Pancreas (tissue), 10 donors: ENCODE results near the gene GTSE1. TPM values are rescaled to one million over a fixed set of nuclear protein-coding genes. Genes with fewer than 3 reads are reported as not detected.

Source experiments
- ATAC-seq, 4 donors: fragments of 200-7000 bp; cut with Tn5 transposase; one replicate each; pipeline versions ENCODE4 v1.8.0 to v1.9.1; 2020; ENCODE audit warnings: mild to moderate bottlenecking in 4 of 4, moderate library complexity in 4 of 4
- DNase-seq, 6 donors: peaks; one replicate each; pipeline ENCODE4 v3.0.0-alpha.2; 2020
- FAIRE-seq: peaks from 2 replicates; lab custom pipeline; 2012; peaks lifted over from hg19 to GRCh38; lab: Jason Lieb, UNC
- H3K27ac ChIP-seq, 4 donors: fragments of 200-600 bp; sonication (generic); 1 replicate in 3 of 4; 2 replicates in 1 of 4; pipeline versions ENCODE4 v1.5.0 to v1.8.0; 2020
- H3K27me3 ChIP-seq, 4 donors: fragments of 200-600 bp; one replicate each; pipeline ENCODE4 v1.8.0; 2021
- H3K36me3 ChIP-seq, 3 donors: fragments of 200-600 bp; sonication (generic) in 1 of 3; one replicate each; pipeline versions ENCODE4 v1.5.0 to v1.8.0; 2020 to 2021
- H3K4me1 ChIP-seq, 3 donors: fragments of 200-600 bp; one replicate each; pipeline ENCODE4 v1.8.0; 2021
- H3K4me3 ChIP-seq, 4 donors: fragments of 200-600 bp; sonication (generic) in 2 of 4; one replicate each; pipeline versions ENCODE4 v1.5.0 to v1.8.0; 2020 to 2021
- H3K9me3 ChIP-seq, 4 donors: fragments of 200-600 bp; one replicate each; pipeline ENCODE4 v1.8.0; 2021
- CTCF ChIP-seq, 4 donors: fragments of 200-600 bp; sonication (generic) in 3 of 4; IDR thresholded peaks; one replicate each; pipeline versions ENCODE4 v1.5.0 to v1.8.0; 2021; ENCODE audit warnings: antibody characterized with exemption in 4 of 4
- WGBS, 2 donors: extraction: QIAGEN DNeasy Blood & Tissue Kit; methylation state at CpG; one replicate each; pipeline ENCODE4 v1.1.7; 2013; 5-methylcytosine and 5-hydroxymethylcytosine counted together
- intact Hi-C, 3 donors: fragments of 100-400 bp; cut with DNase I; formaldehyde crosslinking; loops; one replicate each; pipeline versions ENCODE4 v1.11.1 to v1.14.2; 2022
- polyA plus RNA-seq, 2 donors: library from polyadenylated mRNA; stranded (reverse); fragments of 200-250 nt; gene quantifications; one replicate each; pipeline ENCODE4 v1.2.3, GENCODE V29; 2013
- total RNA-seq, 6 donors: library from RNA; stranded (reverse); fragmentation: NEBNext Ultra II Directional in 4 of 6; extraction: Animal tissue kit (Norgen Biotek cat#: 25700) in 4 of 6; gene quantifications; one replicate each; pipeline versions ENCODE4 v1.2.1 to v1.2.4, GENCODE V29; 2021 to 2023
- donor health status: healthy with polysubstance abuse.
- donor health status: DM: no; HTN: no; CAD: no; lungs with moderate emphysema.
- donor health status: DM: no; HTN: no; CAD: no.
- donor health status: control.
- donor health status: control.
- donor health status: Bipolar disorder and iron deficiency.
- donor health status: DM: yes; HTN: yes; CAD: no.
- donor health status: DM: no; HTN: no; CAD: no.
- donor health status: DM: no; HTN: no; CAD: no.
- donor health status: DM: yes; HTN: yes; CAD: no.

Gene GTSE1
- total and polyA plus RNA-seq, 8 donors, result 0.12 to 0.75 (median 0.23) TPM; not detected in 1

GRCh38 chr22:46368422-46368821 is 71.8 kb downstream of the GTSE1 start:
- H3K4me1 ChIP-seq, result no peaks in the 10 kb centered on the region
- no peak for FAIRE-seq
- 81 to 86% methylated on average over 12 of the region's 12 CpGs for WGBS, 2 donors
- no peak overlapping the region for H3K27ac ChIP-seq
- no peaks in the 10 kb centered on the region for H3K36me3 ChIP-seq
- H3K4me3 ChIP-seq, result no peak overlapping the region
- DNase-seq, result peak in 3 of 6 donors; percentile 9 to 67 (median 30)
- H3K27me3 ChIP-seq, result no peaks in the 10 kb centered on the region
- no peak for TF ChIP-seq CTCF (IDR thresholded peaks at IDR 0.05)
- H3K9me3 ChIP-seq, result no peaks in the 10 kb centered on the region
- intact Hi-C loops, result loop anchor here in 1 of 3 donors (5.0 kb wide), 1 partner anchor 174 kb away; no protein-coding TSS in a partner anchor
- no peak for ATAC-seq

GRCh38 chr22:46368871-46369715 is 72.4 kb downstream of the GTSE1 start:
- no peaks in the 10 kb centered on the region for H3K36me3 ChIP-seq
- intact Hi-C loops, result loop anchor here in 1 of 3 donors (5.0 kb wide), 1 partner anchor 173 kb away; no protein-coding TSS in a partner anchor
- no peak overlapping the region for H3K27ac ChIP-seq
- no peak overlapping the region for H3K4me3 ChIP-seq
- TF ChIP-seq CTCF (IDR thresholded peaks at IDR 0.05), result no peak
- WGBS, 2 donors, result 89 to 94% methylated on average over 31 of the region's 31 CpGs
- DNase-seq (peak in 2 of 6 donors; percentile 28 to 69), ATAC-seq (no peak), FAIRE-seq (no peak)
- no peaks in the 10 kb centered on the region for H3K27me3 ChIP-seq
- H3K4me1 ChIP-seq, result no peaks in the 10 kb centered on the region
- no peaks in the 10 kb centered on the region for H3K9me3 ChIP-seq

GRCh38 chr22:46369716-46370583 is 73.3 kb downstream of the GTSE1 start:
- DNase-seq, result peak in 3 of 6 donors; percentile 9 to 71 (median 28)
- Histone ChIP-seq H3K36me3 (no peaks in the 10 kb centered on the region), H3K27me3 (no peaks in the 10 kb centered on the region), H3K4me3 (no peak overlapping the region), H3K9me3 (no peaks in the 10 kb centered on the region), H3K27ac (no peak overlapping the region), H3K4me1 (no peaks in the 10 kb centered on the region)
- FAIRE-seq, result no peak
- intact Hi-C loops, result loop anchor here in 1 of 3 donors (5.0 kb wide), 1 partner anchor 172 kb away; no protein-coding TSS in a partner anchor
- TF ChIP-seq CTCF (IDR thresholded peaks at IDR 0.05), result no peak
- WGBS, 2 donors, result 84 to 91% methylated on average over 25 of the region's 25 CpGs
- no peak for ATAC-seq

- intact Hi-C loops, result no loop called here
- H3K4me1 ChIP-seq, result no peaks in the 10 kb centered on the region
- H3K27ac ChIP-seq, result no peak overlapping the region
Measured at GRCh38 chr22:46370584-46371291, 74.1 kb downstream of the GTSE1 start.

More at GRCh38 chr22:46370584-46371291, 74.1 kb downstream of the GTSE1 start:
- H3K9me3 ChIP-seq, result no peaks in the 10 kb centered on the region
- H3K27me3 ChIP-seq, result no peaks in the 10 kb centered on the region
- H3K36me3 ChIP-seq, result no peaks in the 10 kb centered on the region
- no peak for TF ChIP-seq CTCF (IDR thresholded peaks at IDR 0.05)
- peak in 2 of 4 donors; percentile 7 to 13 for ATAC-seq
- FAIRE-seq, result no peak
- H3K4me3 ChIP-seq, result no peak overlapping the region
- DNase-seq, result peak in 2 of 6 donors; percentile 36 to 54
- WGBS, 2 donors, result 41 to 46% methylated on average over 15 of the region's 15 CpGs
